ENCODE results near the gene TMEM33.

DNA sequence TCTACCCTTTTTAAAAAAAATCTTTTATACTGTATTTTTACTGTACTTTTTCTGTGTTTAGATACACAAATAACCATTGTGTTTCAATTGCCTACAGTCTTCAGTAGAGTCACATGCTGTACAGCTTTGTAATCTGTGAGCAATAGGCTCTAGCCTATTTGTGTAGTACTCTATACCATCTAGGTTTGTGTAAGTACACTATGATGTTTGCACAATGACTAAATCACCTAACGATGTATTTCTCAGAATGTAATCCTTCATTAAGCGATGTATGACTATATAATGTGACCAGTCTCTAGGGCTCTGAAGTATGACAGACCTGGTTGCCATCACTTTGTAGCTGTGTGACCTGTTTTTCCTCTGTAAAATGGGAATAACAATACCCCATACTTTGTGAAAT lies 32.2 kb downstream of the TMEM33 start:
- TF ChIP-seq YY1 (IDR thresholded peaks at IDR 0.05; ENCODE audit: low read depth) (no peak), EP300 (IDR thresholded peaks at IDR 0.05; ENCODE audit: borderline replicate concordance) (no peak), TEAD4 (IDR thresholded peaks at IDR 0.05) (no peak), NFIC (IDR thresholded peaks at IDR 0.05) (no peak), ZBTB7A (IDR thresholded peaks at IDR 0.05; ENCODE audit: low read depth) (no peak), CREB1 (IDR thresholded peaks at IDR 0.05; ENCODE audit: low read depth) (no peak)
- TF ChIP-seq, protein P1, sequence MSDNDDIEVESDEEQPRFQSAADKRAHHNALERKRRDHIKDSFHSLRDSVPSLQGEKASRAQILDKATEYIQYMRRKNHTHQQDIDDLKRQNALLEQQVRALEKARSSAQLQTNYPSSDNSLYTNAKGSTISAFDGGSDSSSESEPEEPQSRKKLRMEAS (IDR thresholded peaks at IDR 0.05): no peak
- TF ChIP-seq, protein P2, sequence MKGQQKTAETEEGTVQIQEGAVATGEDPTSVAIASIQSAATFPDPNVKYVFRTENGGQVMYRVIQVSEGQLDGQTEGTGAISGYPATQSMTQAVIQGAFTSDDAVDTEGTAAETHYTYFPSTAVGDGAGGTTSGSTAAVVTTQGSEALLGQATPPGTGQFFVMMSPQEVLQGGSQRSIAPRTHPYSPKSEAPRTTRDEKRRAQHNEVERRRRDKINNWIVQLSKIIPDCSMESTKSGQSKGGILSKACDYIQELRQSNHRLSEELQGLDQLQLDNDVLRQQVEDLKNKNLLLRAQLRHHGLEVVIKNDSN (IDR thresholded peaks at IDR 0.05): no peak
- TF ChIP-seq, protein P3, sequence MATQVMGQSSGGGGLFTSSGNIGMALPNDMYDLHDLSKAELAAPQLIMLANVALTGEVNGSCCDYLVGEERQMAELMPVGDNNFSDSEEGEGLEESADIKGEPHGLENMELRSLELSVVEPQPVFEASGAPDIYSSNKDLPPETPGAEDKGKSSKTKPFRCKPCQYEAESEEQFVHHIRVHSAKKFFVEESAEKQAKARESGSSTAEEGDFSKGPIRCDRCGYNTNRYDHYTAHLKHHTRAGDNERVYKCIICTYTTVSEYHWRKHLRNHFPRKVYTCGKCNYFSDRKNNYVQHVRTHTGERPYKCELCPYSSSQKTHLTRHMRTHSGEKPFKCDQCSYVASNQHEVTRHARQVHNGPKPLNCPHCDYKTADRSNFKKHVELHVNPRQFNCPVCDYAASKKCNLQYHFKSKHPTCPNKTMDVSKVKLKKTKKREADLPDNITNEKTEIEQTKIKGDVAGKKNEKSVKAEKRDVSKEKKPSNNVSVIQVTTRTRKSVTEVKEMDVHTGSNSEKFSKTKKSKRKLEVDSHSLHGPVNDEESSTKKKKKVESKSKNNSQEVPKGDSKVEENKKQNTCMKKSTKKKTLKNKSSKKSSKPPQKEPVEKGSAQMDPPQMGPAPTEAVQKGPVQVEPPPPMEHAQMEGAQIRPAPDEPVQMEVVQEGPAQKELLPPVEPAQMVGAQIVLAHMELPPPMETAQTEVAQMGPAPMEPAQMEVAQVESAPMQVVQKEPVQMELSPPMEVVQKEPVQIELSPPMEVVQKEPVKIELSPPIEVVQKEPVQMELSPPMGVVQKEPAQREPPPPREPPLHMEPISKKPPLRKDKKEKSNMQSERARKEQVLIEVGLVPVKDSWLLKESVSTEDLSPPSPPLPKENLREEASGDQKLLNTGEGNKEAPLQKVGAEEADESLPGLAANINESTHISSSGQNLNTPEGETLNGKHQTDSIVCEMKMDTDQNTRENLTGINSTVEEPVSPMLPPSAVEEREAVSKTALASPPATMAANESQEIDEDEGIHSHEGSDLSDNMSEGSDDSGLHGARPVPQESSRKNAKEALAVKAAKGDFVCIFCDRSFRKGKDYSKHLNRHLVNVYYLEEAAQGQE (IDR thresholded peaks at IDR 0.05; ENCODE audit: low read depth): no peak

Measured in Ishikawa (cell line).